GM12875 (cell line): ENCODE results near the gene DIP2C.

Experiments used
- H3K4me3 ChIP-seq: one replicate; pipeline ENCODE4 v1.5.1; 2011; ENCODE audit warnings: low read depth, low read length, control low read depth
- CTCF ChIP-seq: IDR thresholded peaks from 2 replicates; pipeline ENCODE4 v1.5.1; 2011; ENCODE audit warnings: low read depth, mild to moderate bottlenecking, control low read depth, inconsistent platforms, low read length, moderate library complexity, borderline replicate concordance; ENCODE audit not compliant: insufficient read depth

The DIP2C gene

GRCh38 chr10:677038-677437 lies 12.4 kb downstream of the DIP2C start:
- no peak for TF ChIP-seq CTCF
- no peak overlapping the region for H3K4me3 ChIP-seq

GRCh38 chr10:676178-676577 lies 13.3 kb downstream of the DIP2C start:
- no peak overlapping the region for H3K4me3 ChIP-seq
- TF ChIP-seq CTCF = no peak

DNA sequence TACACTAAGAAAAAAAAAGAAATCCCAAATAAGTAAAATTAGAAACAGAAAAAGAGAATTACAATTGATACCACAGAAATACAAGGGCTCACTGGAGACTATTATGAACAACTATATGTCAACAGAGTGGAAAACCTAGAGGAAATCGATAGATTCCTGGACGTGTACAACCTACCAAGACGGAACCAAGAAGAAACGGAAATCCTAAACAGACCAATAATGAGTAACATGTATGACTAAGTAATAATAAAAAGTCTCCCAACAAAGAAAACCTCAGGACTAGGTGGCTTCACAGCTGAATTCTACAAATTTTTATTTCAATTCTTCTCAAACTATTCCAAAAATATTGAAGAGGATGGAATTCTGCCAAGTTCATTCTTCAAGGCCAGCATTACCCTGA lies 13.9 kb downstream of the DIP2C start:
- no peak overlapping the region for H3K4me3 ChIP-seq

DNA sequence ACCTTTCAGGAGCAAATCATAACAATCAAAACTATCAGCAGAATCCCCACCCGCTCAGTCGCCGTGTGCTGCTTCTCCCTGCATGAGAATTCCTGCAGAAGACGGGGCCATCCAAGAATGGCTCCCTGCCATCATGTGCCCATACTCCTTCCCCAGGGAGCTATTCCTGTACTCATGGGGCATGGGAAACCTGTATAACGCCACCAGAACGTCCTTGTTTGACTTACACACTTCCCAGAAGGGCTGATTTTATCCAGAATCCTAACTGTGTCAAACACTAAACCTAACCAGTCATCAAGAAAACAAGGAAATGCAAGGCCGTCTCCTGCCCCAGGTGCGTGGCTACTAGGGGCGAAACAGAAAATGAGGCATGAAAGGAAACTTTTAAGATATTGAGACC lies 16.0 kb downstream of the DIP2C start:
- no peak for TF ChIP-seq CTCF
- no peak overlapping the region for H3K4me3 ChIP-seq

More for the DNA sequence above, 13.9 kb downstream of the DIP2C start:
- no peak for TF ChIP-seq CTCF

GRCh38 chr10:672992-673391 lies 16.5 kb downstream of the DIP2C start:
- TF ChIP-seq CTCF = no peak

DNA sequence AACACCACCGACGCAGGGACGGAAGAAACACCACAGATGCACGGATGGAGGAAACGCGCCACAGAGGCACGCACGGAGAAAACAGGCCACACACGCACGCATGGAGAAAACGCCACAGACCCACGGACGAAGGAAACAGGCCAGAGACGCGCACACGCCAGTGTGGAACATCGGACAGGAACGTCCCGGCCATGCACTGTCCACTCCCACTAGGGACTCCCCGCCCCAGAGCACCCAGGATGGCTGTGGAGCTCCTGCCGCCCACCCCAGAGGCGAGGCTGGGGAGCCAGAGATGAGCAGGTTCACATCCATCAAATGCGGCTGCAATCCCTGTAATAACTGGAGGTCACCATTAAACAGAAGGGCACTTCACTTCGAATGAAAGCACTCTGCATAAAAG lies 17.3 kb downstream of the DIP2C start:
- H3K4me3 ChIP-seq = no peak overlapping the region
- TF ChIP-seq CTCF = no peak

More at GRCh38 chr10:672992-673391, 16.5 kb downstream of the DIP2C start:
- no peak overlapping the region for H3K4me3 ChIP-seq

DNA sequence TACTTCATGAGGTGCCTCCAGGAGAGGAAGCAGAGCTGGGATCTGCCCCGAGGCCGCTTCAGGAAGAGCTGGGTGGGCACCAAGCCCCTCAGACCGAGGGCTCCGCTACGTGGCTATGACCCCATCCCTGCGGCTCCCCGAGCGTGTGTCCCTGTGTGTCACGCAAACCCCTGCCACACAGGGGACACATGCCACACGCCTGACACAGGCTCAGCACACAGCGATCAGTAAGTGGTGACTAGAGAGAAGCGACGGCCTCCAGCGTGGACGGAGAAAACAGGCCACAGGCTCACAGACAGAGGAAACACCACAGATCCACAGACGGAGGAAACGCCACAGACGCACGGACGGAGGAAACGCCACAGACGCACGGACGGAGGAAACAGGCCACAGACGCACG lies 18.5 kb downstream of the DIP2C start:
- no peak overlapping the region for H3K4me3 ChIP-seq
- TF ChIP-seq CTCF = no peak
